ENCODE data around the gene NAA50.

DNA sequence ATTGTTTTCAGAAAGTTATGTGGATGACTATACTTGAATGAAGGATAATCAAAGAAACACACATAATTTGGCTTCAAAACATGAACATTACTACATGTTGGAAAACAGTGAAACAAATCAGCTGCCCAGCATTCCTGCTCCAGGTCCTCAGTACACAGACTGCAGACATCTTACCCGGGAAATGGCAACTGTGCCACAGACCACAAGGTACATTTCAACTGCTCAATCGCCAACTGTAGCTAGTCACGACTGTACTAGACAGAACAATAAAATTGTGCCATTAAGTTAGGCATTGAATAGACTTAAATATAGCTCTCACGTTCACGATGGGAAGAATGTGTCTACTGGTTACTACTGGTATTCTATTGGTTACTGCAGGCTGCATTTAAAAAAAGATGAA, 5.0 kb downstream of the NAA50 start:
- no peak for TF ChIP-seq POLR2A (IDR thresholded peaks at IDR 0.05)
- TF ChIP-seq, protein P1, sequence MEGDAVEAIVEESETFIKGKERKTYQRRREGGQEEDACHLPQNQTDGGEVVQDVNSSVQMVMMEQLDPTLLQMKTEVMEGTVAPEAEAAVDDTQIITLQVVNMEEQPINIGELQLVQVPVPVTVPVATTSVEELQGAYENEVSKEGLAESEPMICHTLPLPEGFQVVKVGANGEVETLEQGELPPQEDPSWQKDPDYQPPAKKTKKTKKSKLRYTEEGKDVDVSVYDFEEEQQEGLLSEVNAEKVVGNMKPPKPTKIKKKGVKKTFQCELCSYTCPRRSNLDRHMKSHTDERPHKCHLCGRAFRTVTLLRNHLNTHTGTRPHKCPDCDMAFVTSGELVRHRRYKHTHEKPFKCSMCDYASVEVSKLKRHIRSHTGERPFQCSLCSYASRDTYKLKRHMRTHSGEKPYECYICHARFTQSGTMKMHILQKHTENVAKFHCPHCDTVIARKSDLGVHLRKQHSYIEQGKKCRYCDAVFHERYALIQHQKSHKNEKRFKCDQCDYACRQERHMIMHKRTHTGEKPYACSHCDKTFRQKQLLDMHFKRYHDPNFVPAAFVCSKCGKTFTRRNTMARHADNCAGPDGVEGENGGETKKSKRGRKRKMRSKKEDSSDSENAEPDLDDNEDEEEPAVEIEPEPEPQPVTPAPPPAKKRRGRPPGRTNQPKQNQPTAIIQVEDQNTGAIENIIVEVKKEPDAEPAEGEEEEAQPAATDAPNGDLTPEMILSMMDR (IDR thresholded peaks at IDR 0.05) = no peak
- TF ChIP-seq POLR2AphosphoS5 (IDR thresholded peaks at IDR 0.05) = no peak
